Neural progenitor cell (in vitro differentiated cells): ENCODE data around the gene CLEC11A. TPM values are rescaled to one million over a fixed set of nuclear protein-coding genes. Genes with fewer than 3 reads are reported as not detected.
"Not testable (repeated sequence)": the region's sequence is repeated elsewhere in the genome, so short reads cannot be mapped to it uniquely, and the experiment has no call there.

Source experiments
- DNase-seq: peaks from one replicate; pipeline ENCODE4 v3.0.0-alpha.2; 2016; ENCODE audit warnings: low spot score
- H2AFZ ChIP-seq: fragments of 200-600 bp; sonication (generic); replicated peaks from 2 replicates; pipeline ENCODE4 v1.6.1; 2016; ENCODE audit warnings: antibody characterized with exemption
- H3F3A ChIP-seq: fragments of 200-600 bp; sonication (generic); 2 replicates; pipeline ENCODE4 v1.6.1; 2016; ENCODE audit warnings: antibody characterized with exemption, low read depth
- H3K27ac ChIP-seq: fragments of 200-600 bp; sonication (generic); 2 replicates; pipeline ENCODE4 v1.5.1; 2016; ENCODE audit warnings: mild to moderate bottlenecking
- H3K27me3 ChIP-seq: fragments of 200-600 bp; sonication (generic); 2 replicates; pipeline ENCODE4 v1.6.1; 2016; ENCODE audit warnings: mild to moderate bottlenecking, moderate library complexity
- H3K36me3 ChIP-seq: fragments of 200-600 bp; sonication (generic); 2 replicates; pipeline ENCODE4 v1.5.1; 2016
- H3K4me1 ChIP-seq: fragments of 200-600 bp; sonication (generic); 2 replicates; pipeline ENCODE4 v1.6.1; 2016; ENCODE audit warnings: mixed run types
- H3K4me2 ChIP-seq: fragments of 200-600 bp; sonication (generic); 2 replicates; pipeline ENCODE4 v1.6.1; 2016
- H3K4me3 ChIP-seq: fragments of 200-600 bp; sonication (generic); 2 replicates; pipeline ENCODE4 v1.5.1; 2016
- H3K79me2 ChIP-seq: fragments of 200-600 bp; sonication (generic); 2 replicates; pipeline ENCODE4 v1.6.1; 2016; ENCODE audit warnings: low read depth
- H3K9ac ChIP-seq: fragments of 200-600 bp; sonication (generic); 2 replicates; pipeline ENCODE4 v1.6.1; 2016
- H3K9me3 ChIP-seq: fragments of 200-600 bp; sonication (generic); 2 replicates; pipeline ENCODE4 v1.5.1; 2016; ENCODE audit warnings: low read depth
- H4K20me1 ChIP-seq: fragments of 200-600 bp; sonication (generic); 2 replicates; pipeline ENCODE4 v1.6.1; 2016; ENCODE audit warnings: low read depth
- H3K27ac Mint-ChIP-seq: 3 replicates; pipeline ENCODE4 v1.8.0; 2021; ENCODE audit warnings: mixed read lengths
- H3K27me3 Mint-ChIP-seq: 2 replicates; pipeline ENCODE4 v1.8.0; 2022; ENCODE audit warnings: low read depth, mild to moderate bottlenecking, inconsistent platforms, moderate library complexity, mixed read lengths; ENCODE audit not compliant: insufficient read depth
- H3K36me3 Mint-ChIP-seq: 3 replicates; pipeline ENCODE4 v1.8.0; 2021; ENCODE audit warnings: mixed read lengths
- H3K4me1 Mint-ChIP-seq: 3 replicates; pipeline ENCODE4 v1.8.0; 2021; ENCODE audit warnings: mixed read lengths
- H3K4me3 Mint-ChIP-seq: 3 replicates; pipeline ENCODE4 v1.8.0; 2021; ENCODE audit warnings: mild to moderate bottlenecking, moderate library complexity, mixed read lengths
- H3K9me3 Mint-ChIP-seq: 3 replicates; pipeline ENCODE4 v1.8.0; 2020; ENCODE audit warnings: mixed read lengths
- CTCF ChIP-seq: fragments of 200-600 bp; sonication (generic); IDR thresholded peaks from 2 replicates; pipeline ENCODE4 v1.5.1; 2017; ENCODE audit warnings: antibody characterized with exemption, mild to moderate bottlenecking
- EZH2 ChIP-seq: fragments of 200-600 bp; sonication (generic); IDR thresholded peaks from 2 replicates; pipeline ENCODE4 v1.6.1; 2017; ENCODE audit warnings: antibody characterized with exemption, mild to moderate bottlenecking, moderate library complexity
- EZH2phosphoT487 ChIP-seq: fragments of 200-600 bp; sonication (generic); IDR thresholded peaks from 2 replicates; pipeline ENCODE4 v1.6.1; 2017; ENCODE audit warnings: antibody characterized with exemption
- total RNA-seq: library from RNA; depleted of rRNA; stranded (reverse); fragments of >200 nt; gene quantifications from 2 replicates; pipeline ENCODE4 v1.2.3, GENCODE V29; 2015; ENCODE audit warnings: low replicate concordance

The CLEC11A gene
- total RNA-seq, 1 donor from 2014 or later: 0.09 TPM

GRCh38 chr19:50743537-50743936 is 20.4 kb downstream of the CLEC11A start:
- Mint-ChIP-seq H3K36me3 (no peaks in the 10 kb centered on the region), H3K9me3 (no peaks in the 10 kb centered on the region), H3K27me3 (peaks cover 16% of the 10 kb centered on the region), H3K27ac (no peak overlapping the region), H3K4me1 (peaks cover 18% of the 10 kb centered on the region), H3K4me3 (no peak overlapping the region)
- no peak for DNase-seq
- Histone ChIP-seq H3K27ac (no peak overlapping the region), H3K9me3 (no peaks in the 10 kb centered on the region), H3K36me3 (no peaks in the 10 kb centered on the region), H4K20me1 (no peaks in the 10 kb centered on the region), H3K4me3 (no peak overlapping the region), H3K27me3 (peaks cover 12% of the 10 kb centered on the region), H3K79me2 (no peaks in the 10 kb centered on the region), H2AFZ (no peak overlapping the region), H3K4me1 (no peaks in the 10 kb centered on the region), H3K4me2 (no peak overlapping the region), H3K9ac (no peak overlapping the region), H3F3A (no peaks in the 10 kb centered on the region)
- TF ChIP-seq EZH2phosphoT487 (no peak), EZH2 (no peak), CTCF (no peak)

DNA sequence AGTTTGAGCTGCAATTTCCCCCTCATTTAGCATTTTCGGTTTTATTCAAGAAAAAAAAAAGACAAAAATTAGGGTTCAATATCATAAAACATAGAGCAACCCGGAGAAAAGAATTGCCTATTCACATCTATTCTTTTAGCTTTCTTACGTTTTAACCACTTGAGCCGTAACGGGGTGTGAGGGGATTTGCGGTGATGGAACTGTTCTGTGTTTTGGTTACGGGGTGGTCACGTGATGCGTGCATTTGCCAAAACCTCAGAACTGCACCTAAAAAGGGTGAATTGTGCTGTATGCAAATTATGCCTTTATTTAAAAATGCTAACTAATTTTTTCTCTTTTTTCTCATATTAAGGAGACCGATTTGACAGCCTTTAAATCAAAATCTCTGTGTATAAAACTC is 22.1 kb downstream of the CLEC11A start:
- Histone ChIP-seq H3K9ac (no peak overlapping the region), H3K79me2 (no peaks in the 10 kb centered on the region), H3F3A (no peaks in the 10 kb centered on the region), H3K27ac (no peak overlapping the region), H4K20me1 (no peaks in the 10 kb centered on the region), H3K27me3 (no peaks in the 10 kb centered on the region), H2AFZ (no peak overlapping the region), H3K4me1 (no peaks in the 10 kb centered on the region), H3K36me3 (no peaks in the 10 kb centered on the region), H3K9me3 (no peaks in the 10 kb centered on the region), H3K4me3 (no peak overlapping the region), H3K4me2 (no peak overlapping the region)
- H3K27me3 Mint-ChIP-seq: peaks cover 7% of the 10 kb centered on the region
- no peaks in the 10 kb centered on the region for H3K9me3 Mint-ChIP-seq
- TF ChIP-seq EZH2phosphoT487 (no peak), CTCF (no peak), EZH2 (no peak)
- no peak overlapping the region for H3K27ac Mint-ChIP-seq
- H3K4me3 Mint-ChIP-seq: no peak overlapping the region
- no peaks in the 10 kb centered on the region for H3K36me3 Mint-ChIP-seq
- H3K4me1 Mint-ChIP-seq: peaks cover 8% of the 10 kb centered on the region
- DNase-seq: no peak

- H3K4me1 ChIP-seq, H2AFZ ChIP-seq, H3K4me3 Mint-ChIP-seq, H3K4me1 Mint-ChIP-seq, H3K9me3 Mint-ChIP-seq, H4K20me1 ChIP-seq, H3K36me3 Mint-ChIP-seq, H3F3A ChIP-seq, H3K27me3 Mint-ChIP-seq, H3K27ac ChIP-seq, H3K27me3 ChIP-seq, DNase-seq, H3K9me3 ChIP-seq, H3K36me3 ChIP-seq, H3K4me2 ChIP-seq, H3K79me2 ChIP-seq, H3K4me3 ChIP-seq, H3K27ac Mint-ChIP-seq, H3K9ac ChIP-seq: not testable (repeated sequence)
These were observed 24.0 kb downstream of the CLEC11A start for GRCh38 chr19:50747141-50747540.

DNA sequence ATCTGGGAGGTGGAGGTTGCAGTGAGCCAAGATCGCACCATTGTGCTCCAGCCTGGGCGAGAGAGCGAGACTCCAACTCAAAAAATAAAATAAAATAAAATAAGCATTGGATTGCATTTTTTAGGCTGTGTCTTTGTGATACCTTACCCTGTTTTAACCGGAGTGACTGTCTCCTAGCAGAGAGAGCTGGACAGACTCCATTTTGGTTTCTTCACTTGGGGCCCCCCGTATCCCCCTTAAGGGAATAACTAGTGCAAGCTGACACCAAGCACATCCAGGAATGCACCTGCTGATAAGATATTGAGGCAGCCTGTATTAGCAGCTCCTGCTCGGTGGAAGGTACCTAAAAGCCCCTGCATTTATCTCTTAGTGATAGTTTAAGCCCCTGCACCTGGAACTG is 26.3 kb downstream of the CLEC11A start:
- Histone ChIP-seq H4K20me1 (no peaks in the 10 kb centered on the region), H3K27ac (no peak overlapping the region), H3K79me2 (no peaks in the 10 kb centered on the region), H3F3A (no peaks in the 10 kb centered on the region), H3K4me3 (no peak overlapping the region), H3K27me3 (no peaks in the 10 kb centered on the region), H3K9me3 (no peaks in the 10 kb centered on the region), H3K9ac (no peak overlapping the region), H3K36me3 (no peaks in the 10 kb centered on the region), H2AFZ (no peak overlapping the region), H3K4me1 (no peaks in the 10 kb centered on the region), H3K4me2 (no peak overlapping the region)
- no peak for DNase-seq
- no peaks in the 10 kb centered on the region for H3K36me3 Mint-ChIP-seq
- no peak for TF ChIP-seq CTCF
- TF ChIP-seq EZH2phosphoT487: no peak
- no peak for TF ChIP-seq EZH2
- H3K4me3 Mint-ChIP-seq: no peak overlapping the region
- no peak overlapping the region for H3K27ac Mint-ChIP-seq
- H3K27me3 Mint-ChIP-seq: peaks cover 11% of the 10 kb centered on the region
- H3K4me1 Mint-ChIP-seq: peaks cover 2% of the 10 kb centered on the region
- H3K9me3 Mint-ChIP-seq: no peaks in the 10 kb centered on the region
